Islet precursor cell (in vitro differentiated cells): ENCODE data around the gene DOK1.
"Not testable (repeated sequence)": the region's sequence is repeated elsewhere in the genome, so short reads cannot be mapped to it uniquely, and the experiment has no call there.

Experiments
- DNase-seq: peaks from one replicate; pipeline ENCODE4 v3.0.0-alpha.2; 2018

DOK1 gene

GRCh38 chr2:74548900-74549826 lies 5.4 kb upstream of the DOK1 start:
- peak; percentile 74 for DNase-seq

- DNase-seq = peak; percentile 47
Measured at GRCh38 chr2:74550231-74550630, 4.3 kb upstream of the DOK1 start.

GRCh38 chr2:74551530-74551929 lies 3.0 kb upstream of the DOK1 start:
- DNase-seq = peak; percentile 24

- DNase-seq = peak; percentile 48
Measured at GRCh38 chr2:74551942-74552913, 2.3 kb upstream of the DOK1 start.

- peak; percentile 63 for DNase-seq
Measured at GRCh38 chr2:74552914-74553811, 1.4 kb upstream of the DOK1 start.

GRCh38 chr2:74554820-74555531 lies 456 bp downstream of the DOK1 start:
- peak; percentile 86 for DNase-seq

GRCh38 chr2:74555610-74556103 lies 1.1 kb downstream of the DOK1 start:
- peak; percentile 53 for DNase-seq

- peak; percentile 60 for DNase-seq
Measured at GRCh38 chr2:74556159-74556558, 1.6 kb downstream of the DOK1 start.

- peak; percentile 40 for DNase-seq
Measured at GRCh38 chr2:74556831-74557370, 2.4 kb downstream of the DOK1 start.

- peak; percentile 57 for DNase-seq
Measured at GRCh38 chr2:74558284-74559230, 4.0 kb downstream of the DOK1 start.

- peak; percentile 50 for DNase-seq
Measured at GRCh38 chr2:74559912-74560311, 5.4 kb downstream of the DOK1 start.

- DNase-seq = peak; percentile 77
Measured at GRCh38 chr2:74560591-74560990, 6.1 kb downstream of the DOK1 start.

GRCh38 chr2:74561022-74561421 lies 6.5 kb downstream of the DOK1 start:
- not testable (repeated sequence) for DNase-seq

- DNase-seq = no peak
Measured at GRCh38 chr2:74562126-74562775, 7.7 kb downstream of the DOK1 start.

- peak; percentile 19 for DNase-seq
Measured at GRCh38 chr2:74564222-74564621, 9.7 kb downstream of the DOK1 start.

- no peak for DNase-seq
Measured at GRCh38 chr2:74566076-74566753, 11.7 kb downstream of the DOK1 start.

GRCh38 chr2:74566754-74567085 lies 12.2 kb downstream of the DOK1 start:
- DNase-seq = peak; percentile 65

GRCh38 chr2:74567881-74568280 lies 13.4 kb downstream of the DOK1 start:
- peak; percentile 18 for DNase-seq

GRCh38 chr2:74569686-74570085 lies 15.2 kb downstream of the DOK1 start:
- DNase-seq = no peak
